Panc1 (cell line): ENCODE results near the gene AQP11. TPM values are rescaled to one million over a fixed set of nuclear protein-coding genes. Genes with fewer than 3 reads are reported as not detected.

Experiments
- ATAC-seq: fragments of 200-7000 bp; cut with Tn5 transposase; 2 replicates; pipeline ENCODE4 v1.9.1; 2020; ENCODE audit warnings: mild to moderate bottlenecking, moderate library complexity
- BruUV-seq: library from RNA; stranded (reverse); fragments of 400-500 nt; replicated peaks from 2 replicates; lab custom pipeline; 2021; lab: Mats Ljungman, UMichigan
- CTCF ChIA-PET: fragments of 300-600 bp; sonication (Branson Sonifier 250); formaldehyde crosslinking; loops from one replicate; lab custom pipeline; 2022; ENCODE audit warnings: antibody characterized with exemption; lab: Charles Lee
- POLR2A ChIA-PET: fragments of 300-600 bp; sonication (Branson Sonifier 250); formaldehyde crosslinking; loops from one replicate; lab custom pipeline; 2022; ENCODE audit warnings: antibody characterized with exemption; lab: Charles Lee
- DNase-seq: peaks from one replicate; pipeline ENCODE4 v3.0.0-alpha.2; 2010; ENCODE audit warnings: low read depth, low spot score
- H3K27ac ChIP-seq: 2 replicates; pipeline ENCODE4 v1.5.1; 2011; ENCODE audit warnings: mild to moderate bottlenecking, low read length, inconsistent platforms
- H3K27me3 ChIP-seq: fragments of 200-500 bp; sonication (Bioruptor generic); 2 replicates; pipeline ENCODE4 v1.6.0; 2014; ENCODE audit warnings: low read length, inconsistent platforms; ENCODE audit not compliant: control insufficient read depth, insufficient read depth
- H3K36me3 ChIP-seq: fragments of 200-500 bp; sonication (Bioruptor generic); 2 replicates; pipeline ENCODE4 v1.5.1; 2014; ENCODE audit warnings: inconsistent platforms, mild to moderate bottlenecking, low read length, moderate library complexity; ENCODE audit not compliant: control insufficient read depth, insufficient read depth
- H3K4me1 ChIP-seq: 2 replicates; pipeline ENCODE4 v1.5.1; 2011; ENCODE audit warnings: inconsistent platforms, mild to moderate bottlenecking, low read length, moderate library complexity; ENCODE audit not compliant: control insufficient read depth, insufficient read depth
- H3K4me3 ChIP-seq, 2 experiments: 2 replicates each; pipeline ENCODE4 v1.5.1; 2011 to 2012; ENCODE audit warnings: low read depth in 2 of 2, low read length in 2 of 2, mild to moderate bottlenecking in 2 of 2, inconsistent platforms in 1 of 2, moderate library complexity in 1 of 2
- H3K9me3 ChIP-seq: fragments of 200-500 bp; sonication (Bioruptor generic); 2 replicates; pipeline ENCODE4 v1.5.1; 2014; ENCODE audit warnings: low read depth, mild to moderate bottlenecking, inconsistent platforms, low read length, moderate library complexity; ENCODE audit not compliant: control insufficient read depth, insufficient read depth
- CTCF ChIP-seq: fragments of 450-650 bp; IDR thresholded peaks from 2 replicates; pipeline ENCODE4 v1.5.1; 2017; ENCODE audit warnings: mild to moderate bottlenecking
- POLR2AphosphoS5 ChIP-seq: IDR thresholded peaks from 2 replicates; pipeline ENCODE4 v1.6.1; 2012; ENCODE audit warnings: mild to moderate bottlenecking, low read depth, low read length, moderate library complexity
- REST ChIP-seq, 2 experiments: IDR thresholded peaks; 2 replicates each; pipeline ENCODE4 v1.6.1; 2011 to 2012; ENCODE audit warnings: low read depth in 2 of 2, control low read depth in 1 of 2, low read length in 1 of 2, mild to moderate bottlenecking in 1 of 2, moderate library complexity in 1 of 2; ENCODE audit not compliant: insufficient read depth in 1 of 2
- SIN3A ChIP-seq: IDR thresholded peaks from 2 replicates; pipeline ENCODE4 v1.6.1; 2012; ENCODE audit warnings: low read depth, mild to moderate bottlenecking, low read length, moderate library complexity, borderline replicate concordance; ENCODE audit not compliant: insufficient read depth
- TCF7L2 ChIP-seq: IDR thresholded peaks from 2 replicates; pipeline ENCODE4 v1.6.1; 2011; ENCODE audit warnings: mild to moderate bottlenecking, low read depth, low read length, inconsistent platforms
- in situ Hi-C: cut with HindIII; loops from 2 replicates; pipeline ENCODE4 v1.10.0; 2016; ENCODE audit warnings: low sequenced_read_pairs, low pct_unique_long_range_greater_than_20kb
- intact Hi-C: fragments of 100-400 bp; cut with micrococcal nuclease; formaldehyde crosslinking; loops from one replicate; pipeline ENCODE4 v1.10.0; 2022; ENCODE audit not compliant: unreplicated experiment
- total RNA-seq: library from RNA; stranded (reverse); gene quantifications from one replicate; pipeline ENCODE4 v1.2.1, GENCODE V29; 2021; ENCODE audit not compliant: unreplicated experiment

The AQP11 gene
- total RNA-seq, 1 experiment from 2014 or later, result 2.3 TPM

DNA sequence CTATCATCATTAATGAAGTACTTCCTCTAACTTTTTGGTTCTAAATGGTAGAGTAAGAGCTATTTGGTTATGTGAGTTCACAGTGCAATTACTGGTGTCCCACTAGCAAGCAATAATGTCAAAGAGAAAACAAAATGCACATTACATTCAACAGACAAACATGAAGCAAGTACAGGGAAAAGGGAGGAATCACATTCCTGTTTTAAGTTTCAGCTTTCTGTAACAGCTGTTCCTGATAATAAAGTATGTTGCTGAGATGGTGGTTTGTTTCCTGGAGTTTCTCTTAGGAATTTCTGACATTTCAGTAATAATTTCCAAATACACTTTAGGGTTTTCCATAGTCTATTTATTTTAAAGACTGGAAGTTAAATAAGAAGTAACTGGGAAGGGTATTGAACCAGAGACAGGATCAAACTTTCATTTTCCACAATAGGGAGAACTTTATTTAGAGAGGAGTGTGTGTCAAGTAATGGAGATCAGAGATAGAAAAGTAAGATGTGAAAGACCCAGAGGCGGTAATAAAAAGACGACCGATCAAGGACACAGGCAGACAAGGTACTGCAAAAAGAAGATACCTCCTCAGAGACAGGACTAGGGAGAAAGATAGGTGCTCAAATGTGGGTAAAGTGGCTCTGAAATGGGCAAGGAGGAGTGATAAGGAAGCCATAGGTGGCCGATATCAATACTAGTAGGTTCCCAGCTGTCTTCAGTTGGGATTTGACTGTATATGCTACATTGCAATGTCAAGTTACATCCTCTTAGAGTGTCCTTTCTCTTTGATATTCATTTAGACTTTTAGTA lies 68.7 kb downstream of the AQP11 start:
- no TSS peak for BruUV-seq
- POLR2A ChIA-PET, result interaction anchor here (0.6 kb wide), 1 partner anchor 12 kb away, joined by 3 read pairs; no protein-coding TSS in a partner anchor
- CTCF ChIA-PET, result no interaction called here
- Histone ChIP-seq H3K27me3 (no peaks in the 10 kb centered on the region), H3K4me1 (no peaks in the 10 kb centered on the region), H3K27ac (no peak overlapping the region), H3K4me3 (no peak overlapping the region), H3K36me3 (no peaks in the 10 kb centered on the region), H3K9me3 (no peaks in the 10 kb centered on the region)
- DNase-seq, result no peak
- no peak for ATAC-seq
- intact Hi-C loops, result no loop called here
- in situ Hi-C loops, result no loop called here
- TF ChIP-seq REST (IDR thresholded peaks at IDR 0.05; ENCODE audit: insufficient read depth in 1 of 2, low read depth in 2 of 2, low read length in 1 of 2) (no peak), TCF7L2 (no peak), CTCF (no peak), SIN3A (no peak), POLR2AphosphoS5 (no peak)

Other genes starting within 250 kb of the AQP11 start
- gene PAK1, start 115.9 kb upstream of the AQP11 start, total RNA-seq, result 38.2 TPM
- 117 TPM for gene CLNS1A, start 47.8 kb downstream of the AQP11 start, total RNA-seq
- 83.0 TPM for gene RSF1, start 230.8 kb downstream of the AQP11 start, total RNA-seq
- 52.7 TPM for gene AAMDC, start 231.2 kb downstream of the AQP11 start, total RNA-seq